ENCODE data around the gene ATPAF2.

Gene ATPAF2

DNA sequence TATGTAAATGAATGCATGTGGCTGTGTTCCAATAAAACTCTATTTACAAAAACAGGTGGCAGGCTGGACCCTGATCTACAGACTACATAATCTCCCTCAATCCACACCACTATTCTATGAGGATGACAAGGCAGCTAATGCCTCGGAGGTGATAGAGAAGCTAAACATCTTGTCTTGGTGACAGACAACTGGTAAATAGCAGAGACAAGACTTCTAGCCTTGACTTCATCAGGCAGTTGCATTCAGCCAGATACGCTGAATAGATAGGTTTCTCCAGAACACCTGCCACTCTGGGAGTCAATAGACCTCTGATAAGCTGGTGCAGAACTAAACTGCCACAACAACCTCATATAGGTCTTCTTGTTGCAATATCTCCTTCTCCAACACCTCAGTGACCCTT lies 3.3 kb downstream of the ATPAF2 start:
- no peak for TF ChIP-seq EZH2 (IDR thresholded peaks at IDR 0.05; ENCODE audit: borderline replicate concordance, low read length)
- TF ChIP-seq, protein P1, sequence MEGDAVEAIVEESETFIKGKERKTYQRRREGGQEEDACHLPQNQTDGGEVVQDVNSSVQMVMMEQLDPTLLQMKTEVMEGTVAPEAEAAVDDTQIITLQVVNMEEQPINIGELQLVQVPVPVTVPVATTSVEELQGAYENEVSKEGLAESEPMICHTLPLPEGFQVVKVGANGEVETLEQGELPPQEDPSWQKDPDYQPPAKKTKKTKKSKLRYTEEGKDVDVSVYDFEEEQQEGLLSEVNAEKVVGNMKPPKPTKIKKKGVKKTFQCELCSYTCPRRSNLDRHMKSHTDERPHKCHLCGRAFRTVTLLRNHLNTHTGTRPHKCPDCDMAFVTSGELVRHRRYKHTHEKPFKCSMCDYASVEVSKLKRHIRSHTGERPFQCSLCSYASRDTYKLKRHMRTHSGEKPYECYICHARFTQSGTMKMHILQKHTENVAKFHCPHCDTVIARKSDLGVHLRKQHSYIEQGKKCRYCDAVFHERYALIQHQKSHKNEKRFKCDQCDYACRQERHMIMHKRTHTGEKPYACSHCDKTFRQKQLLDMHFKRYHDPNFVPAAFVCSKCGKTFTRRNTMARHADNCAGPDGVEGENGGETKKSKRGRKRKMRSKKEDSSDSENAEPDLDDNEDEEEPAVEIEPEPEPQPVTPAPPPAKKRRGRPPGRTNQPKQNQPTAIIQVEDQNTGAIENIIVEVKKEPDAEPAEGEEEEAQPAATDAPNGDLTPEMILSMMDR (IDR thresholded peaks at IDR 0.05; ENCODE audit: low read length) = no peak
- H3K9me2 ChIP-seq (ENCODE audit: low read depth, low read length) = no peaks in the 10 kb centered on the region
- peaks cover 40% of the 10 kb centered on the region for H3K4me1 ChIP-seq (ENCODE audit: insufficient read depth, low read length, severe bottlenecking)
- H4K20me1 ChIP-seq (ENCODE audit: insufficient read depth, low read length) = no peaks in the 10 kb centered on the region
- no peak overlapping the region for H3K9ac ChIP-seq (ENCODE audit: low read length)
- no peaks in the 10 kb centered on the region for H3K27me3 ChIP-seq (ENCODE audit: insufficient read depth, low read length)
- H3K4me3 ChIP-seq (ENCODE audit: low read depth, low read length, poor library complexity, severe bottlenecking) = no peak overlapping the region
- H3K4me2 ChIP-seq (ENCODE audit: low read length) = no peak overlapping the region
- no peak overlapping the region for H3K27ac ChIP-seq (ENCODE audit: low read depth, low read length, poor library complexity, severe bottlenecking)
- H2AFZ ChIP-seq (ENCODE audit: low read length) = no peak overlapping the region
- no peaks in the 10 kb centered on the region for H3K36me3 ChIP-seq (ENCODE audit: insufficient read depth, low read length)
- H3K79me2 ChIP-seq (ENCODE audit: insufficient read depth, low read length) = peaks cover 41% of the 10 kb centered on the region
- no peaks in the 10 kb centered on the region for H3K9me3 ChIP-seq (ENCODE audit: low read length)
- no peaks in the 10 kb centered on the region for H3F3A ChIP-seq (ENCODE audit: insufficient read depth, low read length)

DNA sequence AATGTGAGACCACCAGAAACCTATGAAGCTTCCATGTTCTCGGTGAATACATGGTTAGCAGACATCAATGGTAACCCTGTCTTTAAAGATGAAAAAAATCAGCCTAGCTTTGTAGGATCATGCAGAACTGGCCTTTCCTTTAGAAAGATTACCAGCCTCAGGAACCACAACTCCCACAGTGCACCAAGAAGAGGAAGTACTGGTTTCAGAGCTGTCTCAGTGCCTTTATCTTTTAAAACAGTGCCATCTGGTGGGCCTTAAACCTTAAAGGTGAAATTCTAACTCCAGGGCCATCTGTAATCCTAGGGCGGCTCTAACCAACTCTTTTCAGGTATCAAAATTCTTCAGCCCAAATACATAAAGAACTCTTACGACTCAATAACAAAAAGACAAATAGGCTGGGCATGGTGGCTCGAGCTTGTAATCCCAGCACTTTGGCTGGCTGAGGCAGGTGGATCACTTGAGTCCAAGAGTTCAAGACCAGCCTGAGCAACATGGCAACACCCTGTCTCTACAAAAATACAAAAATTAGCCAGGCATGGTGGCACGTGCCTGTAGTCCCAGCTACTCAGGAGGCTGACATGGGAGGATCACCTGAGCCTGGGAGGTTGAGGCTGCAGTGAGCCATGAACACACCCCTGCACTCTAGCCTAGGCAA lies 5.4 kb downstream of the ATPAF2 start:
- Histone ChIP-seq H3F3A (ENCODE audit: insufficient read depth, low read length) (no peaks in the 10 kb centered on the region), H3K36me3 (ENCODE audit: insufficient read depth, low read length) (no peaks in the 10 kb centered on the region), H3K9me2 (ENCODE audit: low read depth, low read length) (no peaks in the 10 kb centered on the region), H3K4me3 (ENCODE audit: low read depth, low read length, poor library complexity, severe bottlenecking) (no peak overlapping the region), H3K79me2 (ENCODE audit: insufficient read depth, low read length) (peaks cover 42% of the 10 kb centered on the region), H3K4me1 (ENCODE audit: insufficient read depth, low read length, severe bottlenecking) (peaks cover 32% of the 10 kb centered on the region), H3K4me2 (ENCODE audit: low read length) (no peak overlapping the region), H2AFZ (ENCODE audit: low read length) (no peak overlapping the region), H4K20me1 (ENCODE audit: insufficient read depth, low read length) (no peaks in the 10 kb centered on the region), H3K27me3 (ENCODE audit: insufficient read depth, low read length) (no peaks in the 10 kb centered on the region), H3K9ac (ENCODE audit: low read length) (no peak overlapping the region), H3K9me3 (ENCODE audit: low read length) (no peaks in the 10 kb centered on the region), H3K27ac (ENCODE audit: low read depth, low read length, poor library complexity, severe bottlenecking) (no peak overlapping the region)
- TF ChIP-seq EZH2 (IDR thresholded peaks at IDR 0.05; ENCODE audit: borderline replicate concordance, low read length) = no peak
- TF ChIP-seq, protein P1 (IDR thresholded peaks at IDR 0.05; ENCODE audit: low read length) = peak; percentile 71

DNA sequence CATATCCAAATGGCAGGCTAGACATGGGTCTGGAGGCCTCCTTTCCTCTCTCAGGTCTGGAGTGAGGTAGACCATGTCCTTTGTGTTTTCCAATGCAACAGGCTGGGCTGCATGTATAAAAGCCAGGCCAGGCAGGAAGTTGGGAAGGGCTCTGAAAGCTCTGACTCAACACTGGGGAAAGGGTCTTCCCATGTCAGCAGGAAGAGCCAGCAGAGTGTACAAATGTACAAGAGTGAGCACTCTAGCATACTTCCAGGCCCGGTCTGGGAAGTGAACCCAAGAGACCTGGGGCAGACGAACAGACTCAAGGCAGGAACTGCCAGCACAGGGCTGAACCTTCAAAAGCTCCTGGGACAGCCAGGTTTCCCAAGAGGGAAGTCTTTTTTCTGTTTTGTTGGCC lies 7.0 kb downstream of the ATPAF2 start:
- no peak overlapping the region for H3K27ac ChIP-seq (ENCODE audit: low read depth, low read length, poor library complexity, severe bottlenecking)
- H3K9ac ChIP-seq (ENCODE audit: low read length) = no peak overlapping the region
- peaks cover 37% of the 10 kb centered on the region for H3K79me2 ChIP-seq (ENCODE audit: insufficient read depth, low read length)
- H4K20me1 ChIP-seq (ENCODE audit: insufficient read depth, low read length) = no peaks in the 10 kb centered on the region
- no peak overlapping the region for H3K4me3 ChIP-seq (ENCODE audit: low read depth, low read length, poor library complexity, severe bottlenecking)
- no peak overlapping the region for H3K4me2 ChIP-seq (ENCODE audit: low read length)
- H3K27me3 ChIP-seq (ENCODE audit: insufficient read depth, low read length) = no peaks in the 10 kb centered on the region
- H3K36me3 ChIP-seq (ENCODE audit: insufficient read depth, low read length) = peaks cover 13% of the 10 kb centered on the region
- H2AFZ ChIP-seq (ENCODE audit: low read length) = no peak overlapping the region
- peaks cover 18% of the 10 kb centered on the region for H3K4me1 ChIP-seq (ENCODE audit: insufficient read depth, low read length, severe bottlenecking)
- no peaks in the 10 kb centered on the region for H3F3A ChIP-seq (ENCODE audit: insufficient read depth, low read length)
- no peaks in the 10 kb centered on the region for H3K9me2 ChIP-seq (ENCODE audit: low read depth, low read length)
- no peaks in the 10 kb centered on the region for H3K9me3 ChIP-seq (ENCODE audit: low read length)
- no peak for TF ChIP-seq EZH2 (IDR thresholded peaks at IDR 0.05; ENCODE audit: borderline replicate concordance, low read length)
- TF ChIP-seq, protein P1 (IDR thresholded peaks at IDR 0.05; ENCODE audit: low read length) = no peak

Data from OCI-LY1 (cell line).